K562 (cell line): ENCODE data around the gene TBC1D16. TPM values are rescaled to one million over a fixed set of nuclear protein-coding genes. Genes with fewer than 3 reads are reported as not detected.

ENCODE experiments used
- ATAC-seq: fragments of 200-7000 bp; cut with Tn5 transposase; 3 replicates; pipeline ENCODE4 v1.9.1; 2020; ENCODE audit warnings: moderate library complexity
- BruUV-seq: library from RNA; stranded (reverse); fragments of 400-500 nt; replicated peaks from 2 replicates; lab custom pipeline; 2021; lab: Mats Ljungman, UMichigan
- CTCF ChIA-PET: fragments of 300-600 bp; formaldehyde crosslinking; extraction: SDS; loops from one replicate; lab custom pipeline; 2021; ENCODE audit warnings: low intra/inter-chr PET ratio; lab: Yijun Ruan, JAX
- POLR2A ChIA-PET: fragments of 300-600, 350-650 bp; sonication (Branson Sonifier 250); formaldehyde crosslinking; extraction: SDS; loops from one replicate; lab custom pipeline; 2021; ENCODE audit warnings: antibody characterized with exemption, inconsistent platforms; lab: Yijun Ruan, JAX
- DNase-seq, 4 experiments: peaks; one replicate each; pipeline versions ENCODE4 v3.0.0 to v3.0.0-alpha.2; 2011 to 2018; ENCODE audit warnings: low spot score in 3 of 4, mixed read lengths in 3 of 4; ENCODE audit errors: extremely low read depth in 1 of 4
- FAIRE-seq: peaks from 2 replicates; lab custom pipeline; 2011; peaks lifted over from hg19 to GRCh38; lab: Jason Lieb, UNC
- H2AFZ ChIP-seq: 2 replicates; pipeline ENCODE4 v1.6.0; 2011; ENCODE audit warnings: low read depth, low read length, control low read depth, inconsistent platforms
- H3K27ac ChIP-seq: fragments of 200-600 bp; 3 replicates; pipeline ENCODE4 v1.8.0; 2011; ENCODE audit warnings: low read depth, mild to moderate bottlenecking, control low read depth, inconsistent platforms, low read length, moderate library complexity, mixed read lengths; ENCODE audit errors: extremely low read depth
- H3K27me3 ChIP-seq, 2 experiments: fragments of 300-600 bp in 1 of 2; 2 replicates in 1 of 2; 3 replicates in 1 of 2; pipeline versions ENCODE4 v1.6.0 to v1.8.0; 2011; ENCODE audit warnings: inconsistent platforms in 2 of 2, low read length in 2 of 2, mild to moderate bottlenecking in 1 of 2, mixed read lengths in 1 of 2, moderate library complexity in 1 of 2; ENCODE audit not compliant: control insufficient read depth in 2 of 2, insufficient read depth in 2 of 2
- H3K36me3 ChIP-seq: fragments of 300-600 bp; 3 replicates; pipeline ENCODE4 v1.8.0; 2011; ENCODE audit warnings: mild to moderate bottlenecking, low read length, inconsistent platforms; ENCODE audit not compliant: control insufficient read depth, insufficient read depth
- H3K4me1 ChIP-seq, 2 experiments: fragments of 200-600 bp in 1 of 2; replicated peaks in 1 of 2; 2 replicates in 1 of 2; 3 replicates in 1 of 2; pipeline versions ENCODE4 v1.5.1 to v1.8.0; 2011; ENCODE audit warnings: inconsistent platforms in 2 of 2, low read length in 2 of 2, mild to moderate bottlenecking in 1 of 2, mixed read lengths in 1 of 2, moderate library complexity in 1 of 2; ENCODE audit not compliant: control insufficient read depth in 2 of 2, insufficient read depth in 2 of 2
- H3K4me2 ChIP-seq: 2 replicates; pipeline ENCODE4 v1.6.1; 2011; ENCODE audit warnings: low read length, control low read depth, inconsistent platforms, mixed read lengths; ENCODE audit not compliant: insufficient read depth
- H3K4me3 ChIP-seq: fragments of 200-600 bp; sonication (generic), shearing (Covaris generic); 2 replicates; pipeline ENCODE4 v1.5.1; 2016; ENCODE audit warnings: control low read depth, inconsistent platforms
- H3K79me2 ChIP-seq: fragments of 200-600 bp; 3 replicates; pipeline ENCODE4 v1.8.0; 2011; ENCODE audit warnings: low read length, inconsistent platforms; ENCODE audit not compliant: control insufficient read depth, insufficient read depth
- H3K9ac ChIP-seq, 2 experiments: 2 replicates each; pipeline versions ENCODE4 v1.6.0 to v1.6.1; 2011; ENCODE audit warnings: low read depth in 2 of 2, low read length in 2 of 2, control low read depth in 1 of 2, inconsistent platforms in 1 of 2, mild to moderate bottlenecking in 1 of 2, mixed read lengths in 1 of 2; ENCODE audit not compliant: insufficient read depth in 1 of 2
- H3K9me1 ChIP-seq: one replicate; pipeline ENCODE4 v1.6.0; 2011; ENCODE audit warnings: inconsistent platforms, mild to moderate bottlenecking, low read length, moderate library complexity; ENCODE audit not compliant: control insufficient read depth, insufficient read depth
- H3K9me3 ChIP-seq: replicated peaks from 2 replicates; pipeline ENCODE4 v1.5.1; 2011; ENCODE audit warnings: low read depth, low read length, inconsistent platforms; ENCODE audit not compliant: control insufficient read depth, insufficient read depth
- H4K20me1 ChIP-seq: replicated peaks from 2 replicates; pipeline ENCODE4 v1.6.1; 2011; ENCODE audit warnings: low read length, inconsistent platforms, mixed read lengths; ENCODE audit not compliant: control insufficient read depth, insufficient read depth
- BRD9 ChIP-seq: fragments of 450-650 bp; IDR thresholded peaks from 2 replicates; pipeline ENCODE4 v1.6.1; 2018; ENCODE audit warnings: low read depth; ENCODE audit not compliant: partially characterized antibody
- ELF1 ChIP-seq: fragments of 200-800 bp; sonication (Bioruptor generic); IDR thresholded peaks from 2 replicates; pipeline ENCODE4 v1.6.1; 2016; ENCODE audit warnings: missing genetic modification characterization, missing compliant biosample characterization
- HMG20B ChIP-seq: fragments of 250-450 bp; sonication (Bioruptor Pico); IDR thresholded peaks from 2 replicates; pipeline ENCODE4 v1.5.0; 2021; ENCODE audit warnings: mild to moderate bottlenecking
- MAFK ChIP-seq: IDR thresholded peaks from 2 replicates; pipeline ENCODE4 v1.6.1; 2011; ENCODE audit warnings: low read length, improper control_type of control experiment
- NR4A1 ChIP-seq, 2 experiments: fragments of 250-450 bp in 1 of 2; fragments of 450-650 bp in 1 of 2; sonication (Bioruptor Pico) in 1 of 2; IDR thresholded peaks; 2 replicates each; pipeline versions ENCODE4 v1.4.0 to v1.6.1; 2016 to 2020; ENCODE audit warnings: mild to moderate bottlenecking in 2 of 2, missing compliant biosample characterization in 1 of 2, missing genetic modification characterization in 1 of 2, moderate library complexity in 1 of 2
- POLR3A ChIP-seq: IDR thresholded peaks from 2 replicates; pipeline ENCODE4 v1.6.1; 2011; ENCODE audit warnings: borderline replicate concordance, mild to moderate bottlenecking, moderate library complexity; ENCODE audit not compliant: insufficient read length, insufficient read depth; ENCODE audit errors: extremely low read depth
- ZNF263 ChIP-seq: sonication (generic); formaldehyde crosslinking; IDR thresholded peaks from 2 replicates; pipeline ENCODE4 v1.8.0; 2022; ENCODE audit warnings: mild to moderate bottlenecking, missing genetic modification reagents, borderline replicate concordance
- WGBS: fragments of 100-300 bp; shearing (Covaris generic); methylation state at CpG from one replicate; pipeline ENCODE4 v1.1.6; 2016; ENCODE audit warnings: low coverage, mixed read lengths; ENCODE audit not compliant: insufficient coverage; ENCODE audit errors: missing lambda C conversion rate; 5-methylcytosine and 5-hydroxymethylcytosine counted together
- in situ Hi-C: fragments of 300-500 bp; cut with MboI; formaldehyde crosslinking; loops from 4 replicates; pipeline ENCODE4 v1.15.0; 2018; ENCODE audit warnings: inconsistent platforms, mixed read lengths
- intact Hi-C: fragments of 100-400 bp; cut with micrococcal nuclease; formaldehyde crosslinking; loops from 2 replicates; pipeline ENCODE4 v1.14.2; 2022
- polyA plus RNA-seq, 8 experiments: library from polyadenylated mRNA; depleted of rRNA in 4 of 8; stranded (reverse) in 5 of 8; unstranded in 3 of 8; fragments of >200 nt; fragmentation: Nextera tagmentation in 2 of 8; fragmentation: Illumina TruSeq in 1 of 8; extraction: Ambion mirVana in 2 of 8; extraction: Trizol in 1 of 8; gene quantifications; 2 replicates each; pipeline versions ENCODE4 v1.2.1 to v1.2.3, GENCODE V29; 2011 to 2014; ENCODE audit warnings: inconsistent platforms in 1 of 8, missing spikeins in 1 of 8
- total RNA-seq, 7 experiments: library from RNA; depleted of rRNA in 6 of 7; stranded (reverse); fragments of >200 nt in 6 of 7; fragmentation: Illumina TruSeq in 2 of 7; extraction: Trizol in 2 of 7; gene quantifications; 2 replicates each; pipeline versions ENCODE4 v1.2.1 to v1.2.3, GENCODE V29; 2011 to 2021; ENCODE audit warnings: low replicate concordance in 1 of 7
- TF ChIP-seq, protein P1 (sequence below), 2 experiments: fragments of 150-350 bp in 1 of 2; IDR thresholded peaks; 2 replicates each; pipeline ENCODE4 v1.6.1; 2012 to 2016; ENCODE audit warnings: low read depth in 2 of 2, low read length in 2 of 2, mild to moderate bottlenecking in 1 of 2, moderate library complexity in 1 of 2
- TF ChIP-seq, protein P2 (sequence below): fragments of 250-450 bp; sonication (Bioruptor Pico); IDR thresholded peaks from 2 replicates; pipeline ENCODE4 v1.4.0; 2020; ENCODE audit warnings: mild to moderate bottlenecking, moderate library complexity
- TF ChIP-seq, protein P3 (sequence below): sonication (generic); formaldehyde crosslinking; IDR thresholded peaks from 2 replicates; pipeline ENCODE4 v1.8.1; 2023; ENCODE audit warnings: mild to moderate bottlenecking, missing genetic modification reagents
- TF ChIP-seq, protein P4 (sequence below): fragments of 250-450 bp; sonication (Bioruptor Pico); IDR thresholded peaks from 2 replicates; pipeline ENCODE4 v1.5.0; 2020; ENCODE audit warnings: mild to moderate bottlenecking, borderline replicate concordance

Gene TBC1D16
- total and polyA plus RNA-seq, 9 of the 15 experiments (the other 6 are each of a cell fraction or from before 2014, with no cell fraction given), result 0.01 to 0.20 (median 0.03) TPM; not detected in 1

DNA sequence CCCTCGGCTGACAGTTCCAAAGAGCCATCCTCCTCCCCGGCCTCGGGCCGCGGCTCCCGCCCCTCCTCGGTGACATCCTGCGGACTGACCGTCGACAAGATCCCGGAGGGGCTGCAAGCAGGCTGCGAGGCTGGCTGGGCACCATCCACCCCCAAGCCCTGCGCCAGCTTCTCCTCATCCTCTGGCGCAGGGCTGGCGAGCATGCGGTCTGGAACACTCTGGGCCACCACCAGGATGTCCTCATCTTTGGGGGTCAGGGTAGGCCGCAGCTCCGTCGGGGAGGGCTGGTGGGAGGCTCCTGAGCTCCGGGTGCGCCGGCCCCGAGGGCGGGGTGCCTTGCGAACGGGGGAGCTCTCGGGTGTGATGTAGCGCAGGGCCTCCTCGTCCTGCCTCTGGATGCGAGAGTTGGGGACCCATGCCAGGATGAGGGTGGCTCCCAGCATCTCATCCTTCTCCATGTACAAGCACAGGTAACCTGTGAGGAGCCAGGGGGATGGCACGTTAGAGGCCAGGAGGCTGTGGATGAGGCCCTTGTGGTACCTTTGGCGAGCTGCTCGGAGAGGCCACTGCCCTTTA, 25.3 kb downstream of the TBC1D16 start:
- CTCF ChIA-PET, result no interaction called here
- Histone ChIP-seq H3K27ac (no peak overlapping the region), H3K9me3 (no peaks in the 10 kb centered on the region), H2AFZ (no peak overlapping the region), H3K27me3 (peaks cover 28 to 84% of the 10 kb centered on the region in 2 experiments), H3K4me3 (no peak overlapping the region), H3K9me1 (no peaks in the 10 kb centered on the region), H3K4me2 (no peak overlapping the region), H3K9ac (no peak overlapping the region; a peak in 1 of 4 replicates), H3K36me3 (no peaks in the 10 kb centered on the region), H4K20me1 (peaks cover 6% of the 10 kb centered on the region), H3K4me1 (peaks cover 0 to 38% of the 10 kb centered on the region in 2 experiments; a peak in 2 of 5 replicates), H3K79me2 (no peaks in the 10 kb centered on the region)
- DNase-seq, result no peak
- FAIRE-seq, result no peak
- WGBS, result 6% methylated on average over 31 of the region's 33 CpGs
- intact Hi-C loops (no loop called here), in situ Hi-C loops (no loop called here)
- BruUV-seq, result no TSS peak
- no peak for ATAC-seq
- POLR2A ChIA-PET, result interaction anchor here (0.5 to 0.6 kb wide), 2 partner anchors 136 to 170 kb away, joined by 3 read pairs; no protein-coding TSS in a partner anchor
- no peak for TF ChIP-seq HMG20B (CRISPR knock-in tag)
- TF ChIP-seq, protein P1, sequence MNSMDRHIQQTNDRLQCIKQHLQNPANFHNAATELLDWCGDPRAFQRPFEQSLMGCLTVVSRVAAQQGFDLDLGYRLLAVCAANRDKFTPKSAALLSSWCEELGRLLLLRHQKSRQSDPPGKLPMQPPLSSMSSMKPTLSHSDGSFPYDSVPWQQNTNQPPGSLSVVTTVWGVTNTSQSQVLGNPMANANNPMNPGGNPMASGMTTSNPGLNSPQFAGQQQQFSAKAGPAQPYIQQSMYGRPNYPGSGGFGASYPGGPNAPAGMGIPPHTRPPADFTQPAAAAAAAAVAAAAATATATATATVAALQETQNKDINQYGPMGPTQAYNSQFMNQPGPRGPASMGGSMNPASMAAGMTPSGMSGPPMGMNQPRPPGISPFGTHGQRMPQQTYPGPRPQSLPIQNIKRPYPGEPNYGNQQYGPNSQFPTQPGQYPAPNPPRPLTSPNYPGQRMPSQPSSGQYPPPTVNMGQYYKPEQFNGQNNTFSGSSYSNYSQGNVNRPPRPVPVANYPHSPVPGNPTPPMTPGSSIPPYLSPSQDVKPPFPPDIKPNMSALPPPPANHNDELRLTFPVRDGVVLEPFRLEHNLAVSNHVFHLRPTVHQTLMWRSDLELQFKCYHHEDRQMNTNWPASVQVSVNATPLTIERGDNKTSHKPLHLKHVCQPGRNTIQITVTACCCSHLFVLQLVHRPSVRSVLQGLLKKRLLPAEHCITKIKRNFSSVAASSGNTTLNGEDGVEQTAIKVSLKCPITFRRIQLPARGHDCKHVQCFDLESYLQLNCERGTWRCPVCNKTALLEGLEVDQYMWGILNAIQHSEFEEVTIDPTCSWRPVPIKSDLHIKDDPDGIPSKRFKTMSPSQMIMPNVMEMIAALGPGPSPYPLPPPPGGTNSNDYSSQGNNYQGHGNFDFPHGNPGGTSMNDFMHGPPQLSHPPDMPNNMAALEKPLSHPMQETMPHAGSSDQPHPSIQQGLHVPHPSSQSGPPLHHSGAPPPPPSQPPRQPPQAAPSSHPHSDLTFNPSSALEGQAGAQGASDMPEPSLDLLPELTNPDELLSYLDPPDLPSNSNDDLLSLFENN (IDR thresholded peaks at IDR 0.05; ENCODE audit: low read depth in 2 of 2, low read length in 2 of 2), result no peak
- no peak for TF ChIP-seq NR4A1 (CRISPR knock-in tag; IDR thresholded peaks at IDR 0.05)
- TF ChIP-seq NR4A1 (tag; IDR thresholded peaks at IDR 0.05), result no peak
- TF ChIP-seq, protein P2, sequence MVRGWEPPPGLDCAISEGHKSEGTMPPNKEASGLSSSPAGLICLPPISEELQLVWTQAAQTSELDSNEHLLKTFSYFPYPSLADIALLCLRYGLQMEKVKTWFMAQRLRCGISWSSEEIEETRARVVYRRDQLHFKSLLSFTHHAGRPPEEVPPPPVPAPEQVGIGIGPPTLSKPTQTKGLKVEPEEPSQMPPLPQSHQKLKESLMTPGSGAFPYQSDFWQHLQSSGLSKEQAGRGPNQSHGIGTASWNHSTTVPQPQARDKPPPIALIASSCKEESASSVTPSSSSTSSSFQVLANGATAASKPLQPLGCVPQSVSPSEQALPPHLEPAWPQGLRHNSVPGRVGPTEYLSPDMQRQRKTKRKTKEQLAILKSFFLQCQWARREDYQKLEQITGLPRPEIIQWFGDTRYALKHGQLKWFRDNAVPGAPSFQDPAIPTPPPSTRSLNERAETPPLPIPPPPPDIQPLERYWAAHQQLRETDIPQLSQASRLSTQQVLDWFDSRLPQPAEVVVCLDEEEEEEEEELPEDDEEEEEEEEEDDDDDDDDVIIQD (CRISPR knock-in tag), result no peak
- TF ChIP-seq ELF1 (tag), result no peak
- no peak for TF ChIP-seq MAFK
- TF ChIP-seq, protein P3, sequence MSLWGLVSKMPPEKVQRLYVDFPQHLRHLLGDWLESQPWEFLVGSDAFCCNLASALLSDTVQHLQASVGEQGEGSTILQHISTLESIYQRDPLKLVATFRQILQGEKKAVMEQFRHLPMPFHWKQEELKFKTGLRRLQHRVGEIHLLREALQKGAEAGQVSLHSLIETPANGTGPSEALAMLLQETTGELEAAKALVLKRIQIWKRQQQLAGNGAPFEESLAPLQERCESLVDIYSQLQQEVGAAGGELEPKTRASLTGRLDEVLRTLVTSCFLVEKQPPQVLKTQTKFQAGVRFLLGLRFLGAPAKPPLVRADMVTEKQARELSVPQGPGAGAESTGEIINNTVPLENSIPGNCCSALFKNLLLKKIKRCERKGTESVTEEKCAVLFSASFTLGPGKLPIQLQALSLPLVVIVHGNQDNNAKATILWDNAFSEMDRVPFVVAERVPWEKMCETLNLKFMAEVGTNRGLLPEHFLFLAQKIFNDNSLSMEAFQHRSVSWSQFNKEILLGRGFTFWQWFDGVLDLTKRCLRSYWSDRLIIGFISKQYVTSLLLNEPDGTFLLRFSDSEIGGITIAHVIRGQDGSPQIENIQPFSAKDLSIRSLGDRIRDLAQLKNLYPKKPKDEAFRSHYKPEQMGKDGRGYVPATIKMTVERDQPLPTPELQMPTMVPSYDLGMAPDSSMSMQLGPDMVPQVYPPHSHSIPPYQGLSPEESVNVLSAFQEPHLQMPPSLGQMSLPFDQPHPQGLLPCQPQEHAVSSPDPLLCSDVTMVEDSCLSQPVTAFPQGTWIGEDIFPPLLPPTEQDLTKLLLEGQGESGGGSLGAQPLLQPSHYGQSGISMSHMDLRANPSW (CRISPR knock-in tag), result no peak
- TF ChIP-seq, protein P4, sequence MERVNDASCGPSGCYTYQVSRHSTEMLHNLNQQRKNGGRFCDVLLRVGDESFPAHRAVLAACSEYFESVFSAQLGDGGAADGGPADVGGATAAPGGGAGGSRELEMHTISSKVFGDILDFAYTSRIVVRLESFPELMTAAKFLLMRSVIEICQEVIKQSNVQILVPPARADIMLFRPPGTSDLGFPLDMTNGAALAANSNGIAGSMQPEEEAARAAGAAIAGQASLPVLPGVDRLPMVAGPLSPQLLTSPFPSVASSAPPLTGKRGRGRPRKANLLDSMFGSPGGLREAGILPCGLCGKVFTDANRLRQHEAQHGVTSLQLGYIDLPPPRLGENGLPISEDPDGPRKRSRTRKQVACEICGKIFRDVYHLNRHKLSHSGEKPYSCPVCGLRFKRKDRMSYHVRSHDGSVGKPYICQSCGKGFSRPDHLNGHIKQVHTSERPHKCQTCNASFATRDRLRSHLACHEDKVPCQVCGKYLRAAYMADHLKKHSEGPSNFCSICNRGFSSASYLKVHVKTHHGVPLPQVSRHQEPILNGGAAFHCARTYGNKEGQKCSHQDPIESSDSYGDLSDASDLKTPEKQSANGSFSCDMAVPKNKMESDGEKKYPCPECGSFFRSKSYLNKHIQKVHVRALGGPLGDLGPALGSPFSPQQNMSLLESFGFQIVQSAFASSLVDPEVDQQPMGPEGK (CRISPR knock-in tag), result no peak
- TF ChIP-seq ZNF263 (CRISPR knock-in tag), result no peak
- TF ChIP-seq BRD9, result no peak
- TF ChIP-seq POLR3A, result no peak
